ENCODE data around the gene DCK.

Gene DCK

DNA sequence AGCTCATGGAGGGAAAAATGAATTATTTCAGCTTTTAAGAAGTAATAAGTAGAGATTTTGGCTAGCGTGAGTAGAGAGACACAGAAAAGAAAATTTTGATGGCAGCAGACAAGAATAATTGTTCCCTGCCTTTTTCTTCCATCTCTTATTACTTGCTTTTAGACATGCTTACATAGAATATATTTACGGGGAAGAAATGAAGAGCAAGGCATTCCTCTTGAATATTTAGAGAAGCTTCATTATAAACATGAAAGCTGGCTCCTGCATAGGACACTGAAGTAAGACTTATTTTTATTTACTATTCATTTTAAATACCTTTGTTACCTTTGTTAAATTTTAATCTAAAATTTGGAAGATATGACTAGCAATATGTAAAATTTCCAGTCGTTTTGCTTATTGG lies 32.2 kb downstream of the DCK start:
- Histone ChIP-seq H3K79me2 (ENCODE audit: control insufficient read depth, insufficient read depth, low read length, poor library complexity) (no peaks in the 10 kb centered on the region), H3K14ac (ENCODE audit: low read length) (no peak overlapping the region), H3K36me3 (ENCODE audit: control insufficient read depth in 1 of 2, insufficient read depth in 2 of 2, low read length in 2 of 2) (no peaks in the 10 kb centered on the region), H3K9me3 (ENCODE audit: insufficient read depth, low read depth, low read length) (no peaks in the 10 kb centered on the region), H2AFZ (ENCODE audit: insufficient read depth, low read length, poor library complexity) (no peak overlapping the region), H3K4me1 (ENCODE audit: control insufficient read depth in 1 of 2, insufficient read depth in 2 of 2, low read length in 2 of 2) (no peaks in the 10 kb centered on the region), H4K12ac (ENCODE audit: low read depth, low read length) (no peak overlapping the region), H3K27me3 (ENCODE audit: insufficient read depth, low read length) (no peaks in the 10 kb centered on the region), H2AK5ac (ENCODE audit: low read length) (no peak overlapping the region), H3K23ac (ENCODE audit: low read length) (no peak overlapping the region), H3K9ac (ENCODE audit: low read length) (no peak overlapping the region), H3K4ac (ENCODE audit: low read depth, low read length) (no peak overlapping the region), H3K79me1 (ENCODE audit: low read length) (no peaks in the 10 kb centered on the region), H4K8ac (ENCODE audit: low read depth, low read length) (no peak overlapping the region), H3K27ac (ENCODE audit: low read depth, low read length) (no peak overlapping the region), H4K91ac (ENCODE audit: low read depth, low read length) (no peak overlapping the region), H2BK12ac (ENCODE audit: low read length) (no peak overlapping the region), H3K18ac (ENCODE audit: low read length) (no peak overlapping the region), H3K4me2 (ENCODE audit: low read length) (no peak overlapping the region), H2BK5ac (ENCODE audit: low read depth, low read length, poor library complexity) (no peak overlapping the region), H2BK120ac (ENCODE audit: insufficient read depth, low read length, poor library complexity) (no peak overlapping the region), H3K4me3 (ENCODE audit: low read depth, low read length) (no peak overlapping the region)
- DNase-seq: no peak
- no CpG with 5 or more reads among the region's 3 CpGs for WGBS (ENCODE audit: extremely low coverage, insufficient coverage, insufficient read length)

GRCh38 chr4:71026086-71026485 lies 32.6 kb downstream of the DCK start:
- Histone ChIP-seq H2AFZ (ENCODE audit: insufficient read depth, low read length, poor library complexity) (no peak overlapping the region), H4K8ac (ENCODE audit: low read depth, low read length) (no peak overlapping the region), H3K18ac (ENCODE audit: low read length) (no peak overlapping the region), H3K36me3 (ENCODE audit: control insufficient read depth in 1 of 2, insufficient read depth in 2 of 2, low read length in 2 of 2) (no peaks in the 10 kb centered on the region), H2BK12ac (ENCODE audit: low read length) (no peak overlapping the region), H3K4me1 (ENCODE audit: control insufficient read depth in 1 of 2, insufficient read depth in 2 of 2, low read length in 2 of 2) (no peaks in the 10 kb centered on the region), H3K79me1 (ENCODE audit: low read length) (no peaks in the 10 kb centered on the region), H3K9ac (ENCODE audit: low read length) (no peak overlapping the region), H3K23ac (ENCODE audit: low read length) (no peak overlapping the region), H2BK5ac (ENCODE audit: low read depth, low read length, poor library complexity) (no peak overlapping the region), H3K27ac (ENCODE audit: low read depth, low read length) (no peak overlapping the region), H3K14ac (ENCODE audit: low read length) (no peak overlapping the region), H3K9me3 (ENCODE audit: insufficient read depth, low read depth, low read length) (no peaks in the 10 kb centered on the region), H3K4me2 (ENCODE audit: low read length) (no peak overlapping the region), H2AK5ac (ENCODE audit: low read length) (no peak overlapping the region), H4K91ac (ENCODE audit: low read depth, low read length) (no peak overlapping the region), H3K4me3 (ENCODE audit: low read depth, low read length) (no peak overlapping the region), H3K4ac (ENCODE audit: low read depth, low read length) (no peak overlapping the region), H4K12ac (ENCODE audit: low read depth, low read length) (no peak overlapping the region), H3K27me3 (ENCODE audit: insufficient read depth, low read length) (no peaks in the 10 kb centered on the region), H2BK120ac (ENCODE audit: insufficient read depth, low read length, poor library complexity) (no peak overlapping the region), H3K79me2 (ENCODE audit: control insufficient read depth, insufficient read depth, low read length, poor library complexity) (no peaks in the 10 kb centered on the region)
- DNase-seq: no peak
- no CpG with 5 or more reads among the region's 2 CpGs for WGBS (ENCODE audit: extremely low coverage, insufficient coverage, insufficient read length)

- H2BK120ac ChIP-seq (ENCODE audit: insufficient read depth, low read length, poor library complexity): no peak overlapping the region
- peaks cover 4 to 6% of the 10 kb centered on the region in 2 experiments for H3K36me3 ChIP-seq (ENCODE audit: control insufficient read depth in 1 of 2, insufficient read depth in 2 of 2, low read length in 2 of 2)
- no peak overlapping the region for H2AK5ac ChIP-seq (ENCODE audit: low read length)
- H4K12ac ChIP-seq (ENCODE audit: low read depth, low read length): no peak overlapping the region
- WGBS (ENCODE audit: extremely low coverage, insufficient coverage, insufficient read length): no CpG with 5 or more reads among the region's 1 CpG
- H2AFZ ChIP-seq (ENCODE audit: insufficient read depth, low read length, poor library complexity): no peak overlapping the region
- H2BK12ac ChIP-seq (ENCODE audit: low read length): no peak overlapping the region
- H3K79me1 ChIP-seq (ENCODE audit: low read length): no peaks in the 10 kb centered on the region
- no peak overlapping the region for H3K27ac ChIP-seq (ENCODE audit: low read depth, low read length)
- H3K18ac ChIP-seq (ENCODE audit: low read length): no peak overlapping the region
- H3K79me2 ChIP-seq (ENCODE audit: control insufficient read depth, insufficient read depth, low read length, poor library complexity): no peaks in the 10 kb centered on the region
- H4K91ac ChIP-seq (ENCODE audit: low read depth, low read length): no peak overlapping the region
- no peaks in the 10 kb centered on the region for H3K9me3 ChIP-seq (ENCODE audit: insufficient read depth, low read depth, low read length)
- no peak overlapping the region for H4K8ac ChIP-seq (ENCODE audit: low read depth, low read length)
- H2BK5ac ChIP-seq (ENCODE audit: low read depth, low read length, poor library complexity): no peak overlapping the region
- no peak overlapping the region for H3K4ac ChIP-seq (ENCODE audit: low read depth, low read length)
- H3K4me1 ChIP-seq (ENCODE audit: control insufficient read depth in 1 of 2, insufficient read depth in 2 of 2, low read length in 2 of 2): no peaks in the 10 kb centered on the region
- DNase-seq: no peak
- no peaks in the 10 kb centered on the region for H3K27me3 ChIP-seq (ENCODE audit: insufficient read depth, low read length)
- H3K14ac ChIP-seq (ENCODE audit: low read length): no peak overlapping the region
- no peak overlapping the region for H3K9ac ChIP-seq (ENCODE audit: low read length)
- H3K23ac ChIP-seq (ENCODE audit: low read length): no peak overlapping the region
- no peak overlapping the region for H3K4me3 ChIP-seq (ENCODE audit: low read depth, low read length)
- H3K4me2 ChIP-seq (ENCODE audit: low read length): no peak overlapping the region
Observed at GRCh38 chr4:71027611-71028010, 34.2 kb downstream of the DCK start.

DNA sequence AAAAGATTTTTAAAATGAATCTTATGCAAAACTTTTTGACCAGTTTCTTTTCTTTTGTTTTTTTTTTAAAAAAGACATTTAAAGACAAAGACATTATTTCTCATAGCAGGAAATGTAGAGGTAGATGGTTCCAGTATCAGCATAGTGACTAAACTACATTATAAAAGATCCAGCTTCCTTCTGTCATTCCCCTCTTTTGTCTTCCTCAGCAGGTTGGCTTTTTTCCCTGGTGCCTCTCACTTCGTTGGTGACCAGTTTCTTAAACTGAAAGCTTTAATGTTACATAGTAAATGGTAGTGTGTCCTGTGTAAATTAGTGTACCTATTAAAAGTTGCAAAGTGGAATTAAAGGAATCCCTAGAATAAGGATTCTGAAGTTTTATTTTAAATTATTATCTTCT lies 36.1 kb downstream of the DCK start:
- H2BK5ac ChIP-seq (ENCODE audit: low read depth, low read length, poor library complexity): no peak overlapping the region
- H3K14ac ChIP-seq (ENCODE audit: low read length): no peak overlapping the region
- no peak overlapping the region for H4K8ac ChIP-seq (ENCODE audit: low read depth, low read length)
- no peak overlapping the region for H3K4me2 ChIP-seq (ENCODE audit: low read length)
- H3K4me1 ChIP-seq (ENCODE audit: control insufficient read depth in 1 of 2, insufficient read depth in 2 of 2, low read length in 2 of 2): no peaks in the 10 kb centered on the region
- H3K9ac ChIP-seq (ENCODE audit: low read length): no peak overlapping the region
- no peak overlapping the region for H2AFZ ChIP-seq (ENCODE audit: insufficient read depth, low read length, poor library complexity)
- WGBS (ENCODE audit: extremely low coverage, insufficient coverage, insufficient read length): no CpG with 5 or more reads among the region's 1 CpG
- no peak overlapping the region for H3K18ac ChIP-seq (ENCODE audit: low read length)
- DNase-seq: no peak
- no peak overlapping the region for H2BK12ac ChIP-seq (ENCODE audit: low read length)
- H3K27ac ChIP-seq (ENCODE audit: low read depth, low read length): no peak overlapping the region
- H3K9me3 ChIP-seq (ENCODE audit: insufficient read depth, low read depth, low read length): no peaks in the 10 kb centered on the region
- H3K4ac ChIP-seq (ENCODE audit: low read depth, low read length): no peak overlapping the region
- H3K23ac ChIP-seq (ENCODE audit: low read length): no peak overlapping the region
- H4K91ac ChIP-seq (ENCODE audit: low read depth, low read length): no peak overlapping the region
- H3K27me3 ChIP-seq (ENCODE audit: insufficient read depth, low read length): no peaks in the 10 kb centered on the region
- H3K79me2 ChIP-seq (ENCODE audit: control insufficient read depth, insufficient read depth, low read length, poor library complexity): no peaks in the 10 kb centered on the region
- H3K36me3 ChIP-seq (ENCODE audit: control insufficient read depth in 1 of 2, insufficient read depth in 2 of 2, low read length in 2 of 2): peaks cover 8 to 9% of the 10 kb centered on the region in 2 experiments
- no peak overlapping the region for H4K12ac ChIP-seq (ENCODE audit: low read depth, low read length)
- no peak overlapping the region for H3K4me3 ChIP-seq (ENCODE audit: low read depth, low read length)
- no peaks in the 10 kb centered on the region for H3K79me1 ChIP-seq (ENCODE audit: low read length)
- no peak overlapping the region for H2AK5ac ChIP-seq (ENCODE audit: low read length)
- H2BK120ac ChIP-seq (ENCODE audit: insufficient read depth, low read length, poor library complexity): no peak overlapping the region
